BE2C (cell line): Measurements from ENCODE around the gene MEIS3.
"Not testable (repeated sequence)": the region's sequence is repeated elsewhere in the genome, so short reads cannot be mapped to it uniquely, and the experiment has no call there.

Source experiments
- DNase-seq: peaks from one replicate; pipeline ENCODE4 v3.0.0-alpha.2; 2020
- H3K27me3 ChIP-seq: fragments of 250-450 bp; sonication (Bioruptor Pico); 2 replicates; pipeline ENCODE4 v1.5.1; 2020; ENCODE audit warnings: mild to moderate bottlenecking
- H3K36me3 ChIP-seq: fragments of 250-450 bp; sonication (Bioruptor Pico); 2 replicates; pipeline ENCODE4 v1.5.1; 2020; ENCODE audit warnings: mild to moderate bottlenecking
- H3K4me1 ChIP-seq: fragments of 250-450 bp; sonication (Bioruptor Pico); 2 replicates; pipeline ENCODE4 v1.5.1; 2020
- H3K4me3 ChIP-seq: 2 replicates; pipeline ENCODE4 v1.5.1; 2011; ENCODE audit warnings: low read depth, low read length
- H3K9me3 ChIP-seq: fragments of 250-450 bp; sonication (Bioruptor Pico); 2 replicates; pipeline ENCODE4 v1.5.1; 2020
- CTCF ChIP-seq: IDR thresholded peaks from 2 replicates; pipeline ENCODE4 v1.5.1; 2012; ENCODE audit warnings: mild to moderate bottlenecking, low read depth, low read length

Gene MEIS3

GRCh38 chr19:47402504-47402903 is 16.8 kb downstream of the MEIS3 start:
- no peaks in the 10 kb centered on the region for H3K36me3 ChIP-seq
- DNase-seq: no peak
- TF ChIP-seq CTCF: no peak
- H3K4me3 ChIP-seq: no peak overlapping the region
- no peaks in the 10 kb centered on the region for H3K9me3 ChIP-seq
- H3K27me3 ChIP-seq: no peaks in the 10 kb centered on the region
- no peaks in the 10 kb centered on the region for H3K4me1 ChIP-seq

GRCh38 chr19:47398707-47399597 is 20.4 kb downstream of the MEIS3 start:
- no peaks in the 10 kb centered on the region for H3K9me3 ChIP-seq
- no peak overlapping the region for H3K4me3 ChIP-seq
- H3K27me3 ChIP-seq: no peaks in the 10 kb centered on the region
- DNase-seq: no peak
- H3K4me1 ChIP-seq: no peaks in the 10 kb centered on the region
- no peaks in the 10 kb centered on the region for H3K36me3 ChIP-seq
- no peak for TF ChIP-seq CTCF

- DNase-seq: peak; percentile 81
- peak; percentile 90 for TF ChIP-seq CTCF
- Histone ChIP-seq H3K9me3 (no peaks in the 10 kb centered on the region), H3K4me3 (no peak overlapping the region), H3K36me3 (no peaks in the 10 kb centered on the region), H3K27me3 (no peaks in the 10 kb centered on the region), H3K4me1 (no peaks in the 10 kb centered on the region)
Observed at GRCh38 chr19:47391510-47392223, 27.7 kb downstream of the MEIS3 start.

- Histone ChIP-seq H3K4me1 (no peaks in the 10 kb centered on the region), H3K36me3 (no peaks in the 10 kb centered on the region), H3K4me3 (no peak overlapping the region), H3K27me3 (no peaks in the 10 kb centered on the region), H3K9me3 (no peaks in the 10 kb centered on the region)
- no peak for DNase-seq
- TF ChIP-seq CTCF: no peak
Observed at GRCh38 chr19:47390533-47391488, 28.5 kb downstream of the MEIS3 start.

- no peaks in the 10 kb centered on the region for H3K36me3 ChIP-seq
- no peak for TF ChIP-seq CTCF
- DNase-seq: no peak
- no peaks in the 10 kb centered on the region for H3K9me3 ChIP-seq
- H3K27me3 ChIP-seq: no peaks in the 10 kb centered on the region
- H3K4me1 ChIP-seq: no peaks in the 10 kb centered on the region
- H3K4me3 ChIP-seq: no peak overlapping the region
Observed at GRCh38 chr19:47389150-47389556, 30.2 kb downstream of the MEIS3 start.

- DNase-seq, H3K9me3 ChIP-seq, H3K4me3 ChIP-seq, H3K27me3 ChIP-seq, H3K36me3 ChIP-seq, H3K4me1 ChIP-seq: not testable (repeated sequence)
Observed at GRCh38 chr19:47388721-47389120, 30.6 kb downstream of the MEIS3 start.

- H3K36me3 ChIP-seq, H3K4me1 ChIP-seq, H3K9me3 ChIP-seq, H3K27me3 ChIP-seq, DNase-seq, H3K4me3 ChIP-seq: not testable (repeated sequence)
Observed at GRCh38 chr19:47387623-47388022, 31.7 kb downstream of the MEIS3 start.

- not testable (repeated sequence) for H3K27me3 ChIP-seq, H3K9me3 ChIP-seq, DNase-seq, H3K36me3 ChIP-seq, H3K4me1 ChIP-seq, H3K4me3 ChIP-seq
Observed at GRCh38 chr19:47386582-47386981, 32.7 kb downstream of the MEIS3 start.

GRCh38 chr19:47384533-47384932 is 34.8 kb downstream of the MEIS3 start:
- H3K36me3 ChIP-seq: peaks cover 25% of the 10 kb centered on the region
- H3K27me3 ChIP-seq, H3K9me3 ChIP-seq, DNase-seq, H3K4me1 ChIP-seq, H3K4me3 ChIP-seq: not testable (repeated sequence)
